Stomach (tissue), 4 donors: ENCODE data around the gene ABCA3.

Source experiments
- CTCF ChIP-seq, 7 experiments: fragments of 450-650 bp in 4 of 7; fragments of 200-600 bp in 3 of 7; sonication (generic) in 3 of 7; IDR thresholded peaks; one replicate each; pipeline ENCODE4 v1.5.1; 2016 to 2019; ENCODE audit warnings: antibody characterized with exemption in 7 of 7, control low read depth in 2 of 7, mild to moderate bottlenecking in 1 of 7
- POLR2AphosphoS5 ChIP-seq, 3 donors: sonication (generic); formaldehyde crosslinking; IDR thresholded peaks; one replicate each; pipeline ENCODE4 v1.6.1; 2016; ENCODE audit warnings: antibody characterized with exemption in 3 of 3

- no peak for TF ChIP-seq CTCF (IDR thresholded peaks at IDR 0.05)
- no peak for TF ChIP-seq POLR2AphosphoS5 (IDR thresholded peaks at IDR 0.05)
Measured at GRCh38 chr16:2273931-2274330, 66.6 kb downstream of the ABCA3 start.
